RWPE2 (cell line): ENCODE data around the gene MRPL55.

Experiments used
- ATAC-seq: fragments of 200-7000 bp; cut with Tn5 transposase; 3 replicates; pipeline ENCODE4 v1.9.1; 2021; ENCODE audit warnings: low read depth
- DNase-seq: peaks from one replicate; pipeline ENCODE4 v3.0.0-alpha.2; 2020; ENCODE audit warnings: low spot score
- H3K27ac ChIP-seq: fragments of 450-650 bp; 2 replicates; pipeline ENCODE4 v1.5.1; 2017; ENCODE audit warnings: mild to moderate bottlenecking; ENCODE audit not compliant: poor library complexity, severe bottlenecking
- H3K27me3 ChIP-seq: fragments of 250-450 bp; sonication (Bioruptor Pico); 2 replicates; pipeline ENCODE4 v1.5.1; 2021; ENCODE audit warnings: mild to moderate bottlenecking, moderate library complexity; ENCODE audit not compliant: insufficient read depth, poor library complexity, severe bottlenecking
- H3K36me3 ChIP-seq: fragments of 250-450 bp; sonication (Bioruptor Pico); 2 replicates; pipeline ENCODE4 v1.5.1; 2020; ENCODE audit warnings: low read depth, mild to moderate bottlenecking, moderate library complexity
- H3K4me1 ChIP-seq: fragments of 250-450 bp; sonication (Bioruptor Pico); 2 replicates; pipeline ENCODE4 v1.5.1; 2021; ENCODE audit warnings: mild to moderate bottlenecking, moderate library complexity; ENCODE audit not compliant: insufficient read depth, poor library complexity, severe bottlenecking
- H3K4me3 ChIP-seq: fragments of 250-450 bp; sonication (Bioruptor Pico); 2 replicates; pipeline ENCODE4 v1.5.1; 2021; ENCODE audit warnings: mild to moderate bottlenecking, moderate library complexity; ENCODE audit not compliant: severe bottlenecking
- H3K9me3 ChIP-seq: fragments of 250-450 bp; sonication (Bioruptor Pico); 2 replicates; pipeline ENCODE4 v1.5.1; 2021; ENCODE audit warnings: mild to moderate bottlenecking, moderate library complexity; ENCODE audit not compliant: severe bottlenecking
- TF ChIP-seq, protein P1 (sequence below): fragments of 450-650 bp; IDR thresholded peaks from one replicate; pipeline ENCODE4 v1.5.1; 2017; ENCODE audit warnings: mild to moderate bottlenecking, moderate library complexity; ENCODE audit not compliant: poor library complexity, severe bottlenecking

MRPL55 gene

DNA sequence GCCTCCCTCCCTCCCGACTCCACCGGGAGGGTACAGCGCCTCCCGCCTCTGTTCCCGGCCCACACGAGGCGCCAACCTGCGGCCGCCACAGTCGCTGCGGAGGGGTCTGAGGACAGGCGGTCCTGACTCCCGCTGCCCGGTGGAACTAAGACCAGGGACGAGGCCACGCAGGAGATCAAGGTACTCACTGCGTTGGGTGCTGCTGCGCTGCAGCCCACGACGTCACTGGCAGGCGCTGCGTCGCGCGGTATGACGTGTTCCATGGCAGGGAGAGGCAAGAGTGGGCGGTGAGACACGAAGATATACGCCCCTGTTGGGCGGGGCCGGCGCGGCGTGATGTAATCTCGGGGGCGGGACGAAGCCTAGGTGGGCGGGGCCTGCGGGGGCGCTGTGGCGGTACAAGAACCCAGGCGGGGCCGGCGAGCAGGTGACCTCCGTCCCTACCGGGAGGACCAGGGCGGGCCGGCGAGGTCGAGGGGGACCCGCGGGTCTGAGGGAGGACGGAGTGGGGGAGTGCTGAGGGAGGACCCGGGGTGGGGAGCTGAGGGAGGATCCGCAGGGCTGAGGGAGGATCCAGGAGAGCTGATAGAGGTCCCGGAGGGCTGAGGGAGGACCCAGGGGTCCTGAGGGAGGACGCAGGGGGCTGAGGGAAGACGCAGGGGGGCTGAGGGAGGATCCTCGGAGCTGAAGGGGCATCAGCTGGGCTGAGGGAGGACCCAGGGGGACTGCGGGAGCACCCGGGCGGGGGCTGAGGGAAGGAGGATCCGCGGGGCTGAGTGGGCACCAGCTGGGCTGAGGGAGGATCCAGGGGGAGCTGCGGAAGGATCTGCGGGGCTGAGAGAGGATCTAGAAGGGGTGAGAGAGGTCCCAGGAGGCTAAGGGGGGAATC is at the start of gene MRPL55:
Gene MRPL55 (minus strand): TSS at position 227 of the 889 bp plus-strand sequence. CDS start 1,039 bp downstream, outside the sequence.
- no peaks in the 10 kb centered on the region for H3K4me1 ChIP-seq
- peak within 1 kb of the TSS; percentile 27 for H3K27ac ChIP-seq
- H3K4me3 ChIP-seq, result peak within 1 kb of the TSS; percentile 91
- DNase-seq, result no peak
- no peaks in the 10 kb centered on the region for H3K9me3 ChIP-seq
- no peaks in the 10 kb centered on the region for H3K27me3 ChIP-seq
- peak; percentile 75 for ATAC-seq
- TF ChIP-seq, protein P1, sequence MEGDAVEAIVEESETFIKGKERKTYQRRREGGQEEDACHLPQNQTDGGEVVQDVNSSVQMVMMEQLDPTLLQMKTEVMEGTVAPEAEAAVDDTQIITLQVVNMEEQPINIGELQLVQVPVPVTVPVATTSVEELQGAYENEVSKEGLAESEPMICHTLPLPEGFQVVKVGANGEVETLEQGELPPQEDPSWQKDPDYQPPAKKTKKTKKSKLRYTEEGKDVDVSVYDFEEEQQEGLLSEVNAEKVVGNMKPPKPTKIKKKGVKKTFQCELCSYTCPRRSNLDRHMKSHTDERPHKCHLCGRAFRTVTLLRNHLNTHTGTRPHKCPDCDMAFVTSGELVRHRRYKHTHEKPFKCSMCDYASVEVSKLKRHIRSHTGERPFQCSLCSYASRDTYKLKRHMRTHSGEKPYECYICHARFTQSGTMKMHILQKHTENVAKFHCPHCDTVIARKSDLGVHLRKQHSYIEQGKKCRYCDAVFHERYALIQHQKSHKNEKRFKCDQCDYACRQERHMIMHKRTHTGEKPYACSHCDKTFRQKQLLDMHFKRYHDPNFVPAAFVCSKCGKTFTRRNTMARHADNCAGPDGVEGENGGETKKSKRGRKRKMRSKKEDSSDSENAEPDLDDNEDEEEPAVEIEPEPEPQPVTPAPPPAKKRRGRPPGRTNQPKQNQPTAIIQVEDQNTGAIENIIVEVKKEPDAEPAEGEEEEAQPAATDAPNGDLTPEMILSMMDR, result no peak
- no peaks in the 10 kb centered on the region for H3K36me3 ChIP-seq

DNA sequence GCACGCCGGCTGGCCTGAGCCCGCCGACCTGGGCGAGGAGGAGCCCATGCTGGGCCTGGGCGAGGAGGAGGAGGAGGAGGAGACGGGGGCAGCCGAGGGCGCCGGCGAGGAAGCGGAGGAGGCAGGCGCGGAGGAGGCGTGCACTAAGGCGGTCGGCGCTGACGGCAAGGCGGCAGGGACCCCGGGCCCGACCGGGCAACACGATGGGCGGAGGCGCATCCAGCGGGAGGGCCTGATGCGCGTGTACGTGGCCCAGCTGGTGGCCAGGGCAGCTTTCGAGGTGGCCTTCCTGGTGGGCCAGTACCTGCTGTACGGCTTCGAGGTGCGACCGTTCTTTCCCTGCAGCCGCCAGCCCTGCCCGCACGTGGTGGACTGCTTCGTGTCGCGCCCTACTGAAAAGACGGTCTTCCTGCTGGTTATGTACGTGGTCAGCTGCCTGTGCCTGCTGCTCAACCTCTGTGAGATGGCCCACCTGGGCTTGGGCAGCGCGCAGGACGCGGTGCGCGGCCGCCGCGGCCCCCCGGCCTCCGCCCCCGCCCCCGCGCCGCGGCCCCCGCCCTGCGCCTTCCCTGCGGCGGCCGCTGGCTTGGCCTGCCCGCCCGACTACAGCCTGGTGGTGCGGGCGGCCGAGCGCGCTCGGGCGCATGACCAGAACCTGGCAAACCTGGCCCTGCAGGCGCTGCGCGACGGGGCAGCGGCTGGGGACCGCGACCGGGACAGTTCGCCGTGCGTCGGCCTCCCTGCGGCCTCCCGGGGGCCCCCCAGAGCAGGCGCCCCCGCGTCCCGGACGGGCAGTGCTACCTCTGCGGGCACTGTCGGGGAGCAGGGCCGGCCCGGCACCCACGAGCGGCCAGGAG is 49.3 kb upstream of the MRPL55 start:
- Histone ChIP-seq H3K4me3 (no peak overlapping the region), H3K9me3 (no peaks in the 10 kb centered on the region), H3K27me3 (no peaks in the 10 kb centered on the region), H3K36me3 (no peaks in the 10 kb centered on the region), H3K4me1 (peaks cover 17% of the 10 kb centered on the region), H3K27ac (no peak overlapping the region)
- ATAC-seq (no peak), DNase-seq (peak; percentile 32)
- TF ChIP-seq, protein P1, result no peak

DNA sequence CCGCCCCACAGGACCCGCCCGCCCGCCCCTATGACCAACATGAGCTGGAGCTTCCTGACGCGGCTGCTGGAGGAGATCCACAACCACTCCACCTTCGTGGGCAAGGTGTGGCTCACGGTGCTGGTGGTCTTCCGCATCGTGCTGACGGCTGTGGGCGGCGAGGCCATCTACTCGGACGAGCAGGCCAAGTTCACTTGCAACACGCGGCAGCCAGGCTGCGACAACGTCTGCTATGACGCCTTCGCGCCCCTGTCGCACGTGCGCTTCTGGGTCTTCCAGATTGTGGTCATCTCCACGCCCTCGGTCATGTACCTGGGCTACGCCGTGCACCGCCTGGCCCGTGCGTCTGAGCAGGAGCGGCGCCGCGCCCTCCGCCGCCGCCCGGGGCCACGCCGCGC is 48.6 kb upstream of the MRPL55 start:
- TF ChIP-seq, protein P1, result no peak
- H3K4me1 ChIP-seq, result peaks cover 15% of the 10 kb centered on the region
- ATAC-seq (no peak), DNase-seq (no peak)
- no peaks in the 10 kb centered on the region for H3K9me3 ChIP-seq
- no peak overlapping the region for H3K27ac ChIP-seq
- no peaks in the 10 kb centered on the region for H3K36me3 ChIP-seq
- H3K4me3 ChIP-seq, result no peak overlapping the region
- H3K27me3 ChIP-seq, result no peaks in the 10 kb centered on the region

DNA sequence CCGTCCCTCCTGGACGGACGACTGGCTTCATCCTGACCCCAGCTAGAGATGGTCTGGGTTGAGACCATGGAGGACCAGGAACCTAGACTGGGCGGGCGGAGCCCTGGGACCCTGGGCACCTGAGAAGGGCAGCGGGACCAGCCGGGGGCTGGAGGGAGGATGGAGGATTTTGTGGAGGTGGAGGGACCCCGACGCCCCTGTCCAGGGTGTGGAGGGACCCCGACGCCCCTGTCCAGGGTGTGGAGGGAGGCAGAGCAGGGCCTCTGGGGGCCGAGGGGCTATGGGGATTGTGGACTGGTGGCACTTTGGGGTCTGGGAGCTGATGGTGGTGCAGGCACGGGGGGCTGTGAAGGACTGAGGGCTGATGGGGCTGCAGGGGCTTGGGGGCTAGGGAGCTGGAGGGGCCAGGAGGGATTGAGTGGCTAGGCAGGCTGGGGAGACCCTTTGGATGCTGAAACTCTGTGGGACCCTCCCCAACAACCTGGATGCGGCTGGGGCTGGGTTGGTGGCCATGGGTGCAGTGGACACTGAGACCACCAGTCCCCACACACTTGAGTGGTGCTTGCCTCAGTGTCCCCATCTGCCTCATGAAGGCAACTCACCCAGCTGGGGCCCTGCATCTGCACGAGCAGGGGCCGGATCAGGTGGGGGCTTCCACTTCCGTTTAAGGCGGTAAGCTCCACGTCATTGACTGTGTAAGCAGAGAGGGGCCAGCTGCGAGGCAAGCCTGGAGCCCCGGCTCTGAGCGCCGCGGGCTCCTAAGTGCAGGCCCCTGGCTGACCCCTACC is 48.0 kb upstream of the MRPL55 start:
- Histone ChIP-seq H3K4me3 (no peak overlapping the region), H3K4me1 (peaks cover 9% of the 10 kb centered on the region), H3K27ac (no peak overlapping the region), H3K36me3 (no peaks in the 10 kb centered on the region), H3K27me3 (no peaks in the 10 kb centered on the region), H3K9me3 (no peaks in the 10 kb centered on the region)
- TF ChIP-seq, protein P1, result no peak
- DNase-seq (no peak), ATAC-seq (no peak)
